ENCODE results near the gene SNX2.
"Not testable (repeated sequence)": the region's sequence is repeated elsewhere in the genome, so short reads cannot be mapped to it uniquely, and the experiment has no call there.

The SNX2 gene

GRCh38 chr5:122774861-122775549 is at the start of gene SNX2:
SNX2 (plus strand) TSS chr5:122775080; CDS start chr5:122775104, 24 bp downstream.
- peak; percentile 92 to 98 (median 96) for DNase-seq

GRCh38 chr5:122727112-122727541 is 47.8 kb upstream of the SNX2 start:
- no peak for DNase-seq

- peak in 2 of 3 donors; percentile 27 to 50 for DNase-seq
Measured at GRCh38 chr5:122730037-122730436, 44.8 kb upstream of the SNX2 start.

GRCh38 chr5:122730456-122730855 is 44.4 kb upstream of the SNX2 start:
- DNase-seq: peak; percentile 23 to 51 (median 49)

- peak in 1 of 3 donors; percentile 29 for DNase-seq
Measured at GRCh38 chr5:122736086-122736845, 38.6 kb upstream of the SNX2 start.

- no peak for DNase-seq
Measured at GRCh38 chr5:122738088-122738487, 36.8 kb upstream of the SNX2 start.

- no peak for DNase-seq
Measured at GRCh38 chr5:122741681-122742080, 33.2 kb upstream of the SNX2 start.

- no peak for DNase-seq
Measured at GRCh38 chr5:122743261-122743660, 31.6 kb upstream of the SNX2 start.

- no peak for DNase-seq
Measured at GRCh38 chr5:122745597-122745996, 29.3 kb upstream of the SNX2 start.

- DNase-seq: no peak
Measured at GRCh38 chr5:122749886-122750285, 25.0 kb upstream of the SNX2 start.

- no peak for DNase-seq
Measured at GRCh38 chr5:122751293-122751782, 23.5 kb upstream of the SNX2 start.

- DNase-seq: no peak
Measured at GRCh38 chr5:122753500-122753899, 21.4 kb upstream of the SNX2 start.

- DNase-seq: no peak
Measured at GRCh38 chr5:122755783-122756182, 19.1 kb upstream of the SNX2 start.

- peak; percentile 81 to 93 (median 91) for DNase-seq
Measured at GRCh38 chr5:122756264-122756911, 18.5 kb upstream of the SNX2 start.

GRCh38 chr5:122757285-122757684 is 17.6 kb upstream of the SNX2 start:
- DNase-seq: no peak

- DNase-seq: peak; percentile 14 to 62 (median 54)
Measured at GRCh38 chr5:122759241-122760070, 15.4 kb upstream of the SNX2 start.

GRCh38 chr5:122760236-122760635 is 14.6 kb upstream of the SNX2 start:
- no peak for DNase-seq

- DNase-seq: peak in 1 of 3 donors; percentile 5
Measured at GRCh38 chr5:122761115-122761514, 13.8 kb upstream of the SNX2 start.

GRCh38 chr5:122761896-122762295 is 13.0 kb upstream of the SNX2 start:
- not testable (repeated sequence) for DNase-seq

GRCh38 chr5:122766130-122766529 is 8.8 kb upstream of the SNX2 start:
- DNase-seq: no peak

GRCh38 chr5:122770477-122770876 is 4.4 kb upstream of the SNX2 start:
- peak in 1 of 3 donors; percentile 38 for DNase-seq

GRCh38 chr5:122772446-122772845 is 2.4 kb upstream of the SNX2 start:
- DNase-seq: no peak
